H1 (cell line): ENCODE measurements around the gene RAD52. TPM values are rescaled to one million over a fixed set of nuclear protein-coding genes. Genes with fewer than 3 reads are reported as not detected.

Experiments used
- BACH1 ChIP-seq: IDR thresholded peaks from 2 replicates; pipeline ENCODE4 v1.6.1; 2012; ENCODE audit warnings: low read length, improper control_type of control experiment
- CHD1 ChIP-seq: IDR thresholded peaks from 2 replicates; pipeline ENCODE4 v1.6.1; 2012; ENCODE audit warnings: low read depth, low read length, improper control_type of control experiment
- CREB1 ChIP-seq: IDR thresholded peaks from 2 replicates; pipeline ENCODE4 v1.6.1; 2012; ENCODE audit warnings: inconsistent platforms
- GTF2F1 ChIP-seq: IDR thresholded peaks from 2 replicates; pipeline ENCODE4 v1.6.1; 2012; ENCODE audit warnings: low read depth, low read length, improper control_type of control experiment, borderline replicate concordance
- RFX5 ChIP-seq: IDR thresholded peaks from 2 replicates; pipeline ENCODE4 v1.6.1; 2011; ENCODE audit warnings: low read depth, low read length, improper control_type of control experiment, borderline replicate concordance
- SAP30 ChIP-seq: fragments of 300-600 bp; sonication (generic); IDR thresholded peaks from 2 replicates; pipeline ENCODE4 v1.7.1; 2012; ENCODE audit warnings: low read length, moderate library complexity, mild to moderate bottlenecking, inconsistent platforms; ENCODE audit not compliant: insufficient read depth, insufficient replicate concordance
- SIN3A ChIP-seq, 2 experiments: IDR thresholded peaks in 1 of 2; conservative IDR thresholded peaks in 1 of 2; 2 replicates each; pipeline ENCODE4 v1.6.1; 2011 to 2012; ENCODE audit warnings: low read length in 2 of 2, improper control_type of control experiment in 1 of 2, low read depth in 1 of 2, mild to moderate bottlenecking in 1 of 2
- SUZ12 ChIP-seq: fragments of 200-600 bp; sonication (generic); IDR thresholded peaks from 2 replicates; pipeline ENCODE4 v1.6.1; 2012; ENCODE audit warnings: mild to moderate bottlenecking, inconsistent platforms, low read length, moderate library complexity, mixed read lengths
- TEAD4 ChIP-seq: IDR thresholded peaks from 2 replicates; pipeline ENCODE4 v1.6.1; 2012; ENCODE audit warnings: low read depth, low read length, inconsistent platforms, mixed read lengths
- polyA plus RNA-seq, 7 experiments: library from polyadenylated mRNA; depleted of rRNA in 3 of 7; stranded (reverse) in 5 of 7; unstranded in 2 of 7; fragments of >200 nt in 5 of 7; fragments of 200-250 nt in 2 of 7; gene quantifications; 1 replicate in 5 of 7; 2 replicates in 1 of 7; 4 replicates in 1 of 7; pipeline versions ENCODE4 v1.2.1 to v1.2.3, GENCODE V29; 2011 to 2013; ENCODE audit warnings: missing spikeins in 2 of 7, mixed read lengths in 2 of 7
- total RNA-seq: library from RNA; stranded (reverse); fragmentation: NEBNext Ultra II Directional; extraction: Animal tissue kit (Norgen Biotek cat#: 25700); gene quantifications from 2 replicates; pipeline ENCODE4 v1.2.1, GENCODE V29; 2021
- TF ChIP-seq, protein P1 (sequence below): fragments of 300-600 bp; sonication (generic); IDR thresholded peaks from 2 replicates; pipeline ENCODE4 v1.7.1; 2012; ENCODE audit warnings: low read length, moderate library complexity, mild to moderate bottlenecking, inconsistent platforms; ENCODE audit not compliant: insufficient replicate concordance

Gene RAD52
- total and polyA plus RNA-seq, 2 of the 8 experiments (the other 6 are each of a cell fraction or from before 2014, with no cell fraction given) = 12.5 to 14.3 TPM

DNA sequence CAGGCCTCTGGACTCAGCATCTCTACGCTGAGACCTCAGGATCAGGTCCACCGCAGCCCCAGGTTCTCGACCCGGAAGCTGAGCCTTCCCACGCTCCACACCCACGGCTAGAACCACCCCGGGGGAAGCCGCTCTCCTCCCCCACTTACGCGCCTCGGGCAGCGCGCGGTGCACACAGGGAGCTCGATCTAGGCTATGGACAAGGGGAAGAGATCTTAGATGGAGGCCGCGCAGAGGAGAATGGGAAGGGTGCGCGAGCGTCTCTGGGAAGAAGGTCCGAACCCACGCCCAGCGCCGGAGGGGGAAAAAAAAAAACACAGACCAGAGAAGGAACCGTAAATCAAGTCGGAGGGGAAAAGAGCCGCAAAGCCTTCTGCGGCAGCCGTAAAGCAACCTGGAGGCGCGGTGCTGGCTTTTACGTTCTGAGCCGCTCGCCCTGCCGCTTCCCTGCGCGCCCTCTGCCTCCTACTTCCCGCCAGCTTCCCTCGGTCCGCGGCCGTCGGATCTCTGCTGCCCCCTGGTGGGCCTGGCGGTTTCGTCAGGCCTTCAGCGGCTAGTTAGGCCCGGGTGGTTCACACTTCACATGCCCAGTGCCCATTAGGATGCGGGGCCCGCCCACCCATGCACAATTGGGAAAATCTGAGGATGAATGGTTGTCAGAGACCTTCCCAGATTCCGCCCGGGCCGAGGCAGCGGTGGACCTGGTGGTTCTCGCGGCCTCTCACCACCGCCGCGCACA lies at the start of gene RAD52 (continued):
- TF ChIP-seq, protein P1, sequence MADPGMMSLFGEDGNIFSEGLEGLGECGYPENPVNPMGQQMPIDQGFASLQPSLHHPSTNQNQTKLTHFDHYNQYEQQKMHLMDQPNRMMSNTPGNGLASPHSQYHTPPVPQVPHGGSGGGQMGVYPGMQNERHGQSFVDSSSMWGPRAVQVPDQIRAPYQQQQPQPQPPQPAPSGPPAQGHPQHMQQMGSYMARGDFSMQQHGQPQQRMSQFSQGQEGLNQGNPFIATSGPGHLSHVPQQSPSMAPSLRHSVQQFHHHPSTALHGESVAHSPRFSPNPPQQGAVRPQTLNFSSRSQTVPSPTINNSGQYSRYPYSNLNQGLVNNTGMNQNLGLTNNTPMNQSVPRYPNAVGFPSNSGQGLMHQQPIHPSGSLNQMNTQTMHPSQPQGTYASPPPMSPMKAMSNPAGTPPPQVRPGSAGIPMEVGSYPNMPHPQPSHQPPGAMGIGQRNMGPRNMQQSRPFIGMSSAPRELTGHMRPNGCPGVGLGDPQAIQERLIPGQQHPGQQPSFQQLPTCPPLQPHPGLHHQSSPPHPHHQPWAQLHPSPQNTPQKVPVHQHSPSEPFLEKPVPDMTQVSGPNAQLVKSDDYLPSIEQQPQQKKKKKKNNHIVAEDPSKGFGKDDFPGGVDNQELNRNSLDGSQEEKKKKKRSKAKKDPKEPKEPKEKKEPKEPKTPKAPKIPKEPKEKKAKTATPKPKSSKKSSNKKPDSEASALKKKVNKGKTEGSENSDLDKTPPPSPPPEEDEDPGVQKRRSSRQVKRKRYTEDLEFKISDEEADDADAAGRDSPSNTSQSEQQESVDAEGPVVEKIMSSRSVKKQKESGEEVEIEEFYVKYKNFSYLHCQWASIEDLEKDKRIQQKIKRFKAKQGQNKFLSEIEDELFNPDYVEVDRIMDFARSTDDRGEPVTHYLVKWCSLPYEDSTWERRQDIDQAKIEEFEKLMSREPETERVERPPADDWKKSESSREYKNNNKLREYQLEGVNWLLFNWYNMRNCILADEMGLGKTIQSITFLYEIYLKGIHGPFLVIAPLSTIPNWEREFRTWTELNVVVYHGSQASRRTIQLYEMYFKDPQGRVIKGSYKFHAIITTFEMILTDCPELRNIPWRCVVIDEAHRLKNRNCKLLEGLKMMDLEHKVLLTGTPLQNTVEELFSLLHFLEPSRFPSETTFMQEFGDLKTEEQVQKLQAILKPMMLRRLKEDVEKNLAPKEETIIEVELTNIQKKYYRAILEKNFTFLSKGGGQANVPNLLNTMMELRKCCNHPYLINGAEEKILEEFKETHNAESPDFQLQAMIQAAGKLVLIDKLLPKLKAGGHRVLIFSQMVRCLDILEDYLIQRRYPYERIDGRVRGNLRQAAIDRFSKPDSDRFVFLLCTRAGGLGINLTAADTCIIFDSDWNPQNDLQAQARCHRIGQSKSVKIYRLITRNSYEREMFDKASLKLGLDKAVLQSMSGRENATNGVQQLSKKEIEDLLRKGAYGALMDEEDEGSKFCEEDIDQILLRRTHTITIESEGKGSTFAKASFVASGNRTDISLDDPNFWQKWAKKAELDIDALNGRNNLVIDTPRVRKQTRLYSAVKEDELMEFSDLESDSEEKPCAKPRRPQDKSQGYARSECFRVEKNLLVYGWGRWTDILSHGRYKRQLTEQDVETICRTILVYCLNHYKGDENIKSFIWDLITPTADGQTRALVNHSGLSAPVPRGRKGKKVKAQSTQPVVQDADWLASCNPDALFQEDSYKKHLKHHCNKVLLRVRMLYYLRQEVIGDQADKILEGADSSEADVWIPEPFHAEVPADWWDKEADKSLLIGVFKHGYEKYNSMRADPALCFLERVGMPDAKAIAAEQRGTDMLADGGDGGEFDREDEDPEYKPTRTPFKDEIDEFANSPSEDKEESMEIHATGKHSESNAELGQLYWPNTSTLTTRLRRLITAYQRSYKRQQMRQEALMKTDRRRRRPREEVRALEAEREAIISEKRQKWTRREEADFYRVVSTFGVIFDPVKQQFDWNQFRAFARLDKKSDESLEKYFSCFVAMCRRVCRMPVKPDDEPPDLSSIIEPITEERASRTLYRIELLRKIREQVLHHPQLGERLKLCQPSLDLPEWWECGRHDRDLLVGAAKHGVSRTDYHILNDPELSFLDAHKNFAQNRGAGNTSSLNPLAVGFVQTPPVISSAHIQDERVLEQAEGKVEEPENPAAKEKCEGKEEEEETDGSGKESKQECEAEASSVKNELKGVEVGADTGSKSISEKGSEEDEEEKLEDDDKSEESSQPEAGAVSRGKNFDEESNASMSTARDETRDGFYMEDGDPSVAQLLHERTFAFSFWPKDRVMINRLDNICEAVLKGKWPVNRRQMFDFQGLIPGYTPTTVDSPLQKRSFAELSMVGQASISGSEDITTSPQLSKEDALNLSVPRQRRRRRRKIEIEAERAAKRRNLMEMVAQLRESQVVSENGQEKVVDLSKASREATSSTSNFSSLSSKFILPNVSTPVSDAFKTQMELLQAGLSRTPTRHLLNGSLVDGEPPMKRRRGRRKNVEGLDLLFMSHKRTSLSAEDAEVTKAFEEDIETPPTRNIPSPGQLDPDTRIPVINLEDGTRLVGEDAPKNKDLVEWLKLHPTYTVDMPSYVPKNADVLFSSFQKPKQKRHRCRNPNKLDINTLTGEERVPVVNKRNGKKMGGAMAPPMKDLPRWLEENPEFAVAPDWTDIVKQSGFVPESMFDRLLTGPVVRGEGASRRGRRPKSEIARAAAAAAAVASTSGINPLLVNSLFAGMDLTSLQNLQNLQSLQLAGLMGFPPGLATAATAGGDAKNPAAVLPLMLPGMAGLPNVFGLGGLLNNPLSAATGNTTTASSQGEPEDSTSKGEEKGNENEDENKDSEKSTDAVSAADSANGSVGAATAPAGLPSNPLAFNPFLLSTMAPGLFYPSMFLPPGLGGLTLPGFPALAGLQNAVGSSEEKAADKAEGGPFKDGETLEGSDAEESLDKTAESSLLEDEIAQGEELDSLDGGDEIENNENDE = no peak
- no peak; the same call in 1 of the 2 replicates for TF ChIP-seq CREB1
- no peak for TF ChIP-seq SAP30
- no peak for TF ChIP-seq SUZ12
- TF ChIP-seq BACH1 = peak; percentile 60; the same call in 1 of the 2 replicates
- peak in 1 of 2 experiments; percentile 39; a peak in 2 of 4 replicates for TF ChIP-seq SIN3A (conservative IDR thresholded peaks at IDR 0.05 in 1 of 2, IDR thresholded peaks at IDR 0.05 in 1 of 2; ENCODE audit: low read depth in 1 of 2, low read length in 2 of 2)
- no peak; the same call in 1 of the 2 replicates for TF ChIP-seq GTF2F1
- TF ChIP-seq TEAD4 = no peak; the same call in 1 of the 2 replicates
- no peak for TF ChIP-seq CHD1
- TF ChIP-seq RFX5 = no peak
